GM19395 (cell line): Measurements from ENCODE around the gene TMEM74B.

Source experiments
- ATAC-seq: cut with Tn5 transposase; IDR thresholded peaks from one replicate; pipeline ENCODE4 v1.9.1; 2021; ENCODE audit warnings: mild to moderate bottlenecking, moderate library complexity; ENCODE audit not compliant: unreplicated experiment

Gene TMEM74B

DNA sequence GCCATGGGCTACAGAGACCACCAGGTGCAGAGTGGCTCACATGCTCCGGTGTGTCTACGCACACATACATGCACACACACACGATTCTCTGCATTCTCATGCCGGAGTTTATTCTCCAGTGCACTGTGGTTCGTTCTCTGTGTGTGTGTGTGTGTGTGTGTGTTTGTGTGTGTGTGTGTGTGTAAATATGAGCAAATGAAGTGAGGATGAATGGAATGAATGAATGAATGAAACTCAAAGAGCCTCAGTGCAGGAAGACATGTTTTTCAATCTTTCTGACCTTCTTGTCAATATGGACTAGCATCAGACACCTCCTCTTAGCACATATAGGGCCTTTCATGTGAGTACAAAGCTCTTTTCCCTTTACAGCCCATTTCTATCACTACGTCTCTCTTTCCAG, 1.6 kb downstream of the TMEM74B start:
- no peak for ATAC-seq

DNA sequence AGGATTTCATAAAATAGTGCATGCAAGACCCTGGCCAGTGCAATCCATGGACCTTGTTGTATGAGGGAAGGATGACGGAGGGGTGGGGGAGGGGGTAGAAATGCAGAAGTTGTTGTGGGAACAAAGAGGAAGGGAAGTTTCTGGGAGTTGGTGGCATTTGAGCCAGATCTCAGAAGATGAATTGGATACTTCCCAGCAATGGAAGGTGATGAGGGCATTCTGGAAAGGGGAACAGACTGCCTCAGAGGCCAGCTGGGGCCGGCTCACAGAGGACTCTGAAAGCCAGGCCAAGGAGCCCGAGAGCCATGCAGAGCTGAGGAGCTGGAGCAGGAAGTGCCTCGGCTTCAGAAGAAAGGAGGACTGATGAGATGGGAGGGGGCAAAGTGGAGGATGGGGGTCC, 2.7 kb downstream of the TMEM74B start:
- no peak for ATAC-seq

DNA sequence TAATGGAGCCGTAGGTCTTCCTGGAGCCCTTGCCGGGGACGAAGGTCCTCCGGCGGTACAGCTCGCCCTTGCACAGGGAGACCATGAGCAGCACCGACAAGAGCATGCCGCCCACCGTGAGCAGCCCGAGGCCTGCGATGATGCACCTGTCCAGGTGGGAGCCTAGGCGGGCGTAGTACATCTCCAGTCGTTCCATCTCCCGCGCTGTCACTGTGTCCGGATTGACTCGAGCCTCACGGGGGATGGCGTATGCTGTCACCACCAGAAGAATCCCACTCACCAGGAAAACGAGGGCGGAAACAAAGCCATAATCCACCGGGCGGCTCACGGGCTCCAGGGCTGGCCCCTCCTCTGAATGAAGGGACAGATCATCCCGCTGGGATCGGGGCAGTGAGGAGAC, 3.8 kb downstream of the TMEM74B start:
- ATAC-seq = no peak

DNA sequence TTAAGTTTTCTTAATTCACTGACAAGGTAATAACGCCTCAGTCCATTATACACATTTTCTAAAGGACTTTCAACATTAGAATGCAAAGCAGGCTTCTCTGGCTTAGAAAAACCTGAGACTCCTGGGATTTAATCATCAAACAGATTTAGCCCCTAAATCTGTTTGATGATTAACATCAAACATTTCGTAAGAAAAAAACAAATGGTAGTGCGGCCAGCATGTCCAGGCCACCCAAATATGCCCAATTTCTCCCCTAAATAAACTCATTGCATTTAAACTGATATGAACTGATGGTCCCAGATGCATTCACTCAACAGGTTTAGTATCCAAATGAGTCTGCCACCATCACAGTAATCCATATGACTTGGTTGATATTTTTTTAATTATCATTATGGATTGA, 6.2 kb downstream of the TMEM74B start:
- no peak for ATAC-seq

DNA sequence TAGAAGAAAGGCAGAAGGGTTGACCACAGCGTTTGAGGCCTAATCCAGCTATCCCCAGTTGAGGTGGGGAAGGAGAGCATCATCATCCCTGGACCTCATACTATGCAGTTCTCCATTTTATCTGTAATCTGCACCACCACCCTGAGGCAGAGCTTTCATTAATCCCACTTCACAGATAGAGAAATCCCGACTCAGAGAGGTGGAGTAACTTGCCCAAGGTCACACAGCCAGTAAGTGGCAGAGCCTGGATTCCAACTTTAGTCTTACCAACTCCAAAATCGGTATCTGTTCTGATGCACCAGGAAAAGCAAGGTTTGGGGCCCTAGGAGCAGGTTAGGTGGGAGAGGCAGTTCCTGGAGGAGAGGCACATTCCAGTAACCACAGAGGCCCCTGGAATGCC, 6.7 kb downstream of the TMEM74B start:
- ATAC-seq = no peak

DNA sequence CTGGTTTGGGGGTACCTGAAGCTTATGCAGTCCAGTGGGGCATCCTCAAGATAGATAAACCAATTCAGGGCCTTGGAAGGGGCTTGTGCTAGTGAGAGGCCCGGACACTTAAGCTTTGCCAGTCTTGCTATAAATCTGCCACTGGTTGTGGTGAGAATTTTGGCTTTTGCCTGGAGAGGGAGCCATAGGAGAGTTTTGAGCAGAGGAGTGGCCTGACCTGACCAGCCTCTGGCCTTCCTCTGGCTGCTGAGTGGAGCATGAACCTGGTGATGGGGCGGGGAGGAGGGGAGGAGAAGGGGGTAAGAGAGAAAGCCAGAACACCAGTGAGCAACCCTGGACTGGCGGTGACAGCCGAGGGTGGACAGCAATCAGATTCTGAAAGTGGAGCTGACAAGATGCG, 7.1 kb downstream of the TMEM74B start:
- no peak for ATAC-seq

DNA sequence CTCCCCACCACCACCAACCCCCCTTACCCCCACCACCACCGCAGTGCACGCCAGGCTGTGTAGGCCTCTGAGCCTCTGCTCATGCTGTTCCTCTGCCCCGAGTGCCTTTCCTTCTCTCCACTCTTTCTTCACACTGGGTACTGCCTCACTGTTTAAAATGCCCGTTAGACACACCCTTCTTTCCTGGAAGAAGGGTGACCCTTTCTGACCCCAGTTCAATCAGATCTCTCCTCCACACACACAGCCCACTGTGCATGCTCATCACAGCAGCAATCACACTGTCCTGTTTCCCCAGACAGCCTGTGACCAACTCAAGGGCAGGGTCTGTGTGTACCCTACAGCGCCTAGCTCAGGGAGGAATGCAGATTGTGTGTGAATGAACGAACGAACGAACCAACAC, 10.0 kb downstream of the TMEM74B start:
- ATAC-seq = no peak

DNA sequence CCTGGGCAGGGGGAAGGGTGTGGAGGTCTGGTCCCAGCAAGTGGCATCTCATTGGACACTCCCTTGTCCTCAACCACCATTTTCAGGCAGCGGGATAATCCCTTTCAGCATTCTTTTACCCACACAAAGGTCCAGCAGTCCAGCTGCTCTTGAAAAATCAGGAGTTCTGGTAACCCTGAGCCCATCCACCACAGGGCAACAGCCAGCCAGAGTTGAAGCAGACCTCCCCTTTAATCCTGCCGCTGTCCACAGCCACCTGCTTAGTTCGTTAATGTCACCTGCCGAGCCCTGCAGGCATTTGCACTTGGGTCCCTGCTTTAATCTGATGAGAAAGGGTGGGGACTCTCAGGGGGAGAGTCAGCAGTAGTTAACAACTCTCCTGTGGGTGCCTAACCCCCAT, 11.1 kb downstream of the TMEM74B start:
- no peak for ATAC-seq

DNA sequence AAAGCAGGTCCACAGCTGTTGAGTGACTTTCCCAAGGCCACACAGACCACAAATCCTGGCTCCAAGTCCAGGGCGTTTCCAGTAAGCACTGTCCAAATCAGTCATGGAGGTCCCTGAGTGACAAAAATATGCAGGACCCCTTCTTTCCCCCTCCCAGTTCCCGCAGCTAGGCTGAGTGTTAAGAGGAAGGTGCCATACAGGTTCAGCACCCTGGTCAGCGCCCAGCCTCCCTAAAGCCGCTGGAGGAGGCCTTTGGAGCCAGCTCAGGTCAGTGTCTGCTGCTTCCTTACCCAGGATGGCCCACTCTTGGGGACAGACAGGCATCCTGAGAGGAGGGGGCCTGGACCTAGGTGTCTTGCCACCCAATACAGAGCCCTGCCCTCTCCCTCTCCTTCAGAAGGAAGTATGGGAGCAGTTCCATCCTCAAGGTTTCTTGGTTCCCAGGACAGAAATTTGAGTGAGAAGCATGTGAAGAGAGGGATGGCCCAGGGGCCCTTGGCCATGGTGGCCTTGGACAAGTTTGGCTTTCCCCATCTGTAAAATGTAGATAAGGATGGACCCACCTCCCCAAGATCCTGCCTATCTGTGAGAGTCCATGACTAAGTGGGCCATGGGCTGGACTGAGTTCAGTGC, 13.2 kb downstream of the TMEM74B start:
- ATAC-seq = no peak

DNA sequence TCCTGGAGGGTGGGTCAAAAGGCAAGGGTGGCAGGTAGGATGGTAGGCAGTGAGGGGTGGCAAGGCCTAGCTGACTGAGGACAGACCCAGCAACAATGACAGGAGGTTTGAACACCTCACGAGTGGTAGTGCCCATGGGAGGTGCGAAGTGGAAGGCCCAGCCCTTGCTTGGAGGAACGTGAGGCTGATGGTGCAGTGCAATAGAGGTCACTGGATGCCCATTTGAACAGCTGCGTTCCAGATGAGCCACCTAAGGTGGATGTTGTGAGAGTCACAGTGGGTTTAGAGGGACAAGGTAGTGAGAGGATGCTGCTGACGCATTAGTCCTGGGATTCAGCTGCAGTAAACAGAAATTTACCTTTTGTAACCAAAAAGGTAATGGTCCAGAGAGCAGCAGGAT, 15.6 kb downstream of the TMEM74B start:
- ATAC-seq = no peak

DNA sequence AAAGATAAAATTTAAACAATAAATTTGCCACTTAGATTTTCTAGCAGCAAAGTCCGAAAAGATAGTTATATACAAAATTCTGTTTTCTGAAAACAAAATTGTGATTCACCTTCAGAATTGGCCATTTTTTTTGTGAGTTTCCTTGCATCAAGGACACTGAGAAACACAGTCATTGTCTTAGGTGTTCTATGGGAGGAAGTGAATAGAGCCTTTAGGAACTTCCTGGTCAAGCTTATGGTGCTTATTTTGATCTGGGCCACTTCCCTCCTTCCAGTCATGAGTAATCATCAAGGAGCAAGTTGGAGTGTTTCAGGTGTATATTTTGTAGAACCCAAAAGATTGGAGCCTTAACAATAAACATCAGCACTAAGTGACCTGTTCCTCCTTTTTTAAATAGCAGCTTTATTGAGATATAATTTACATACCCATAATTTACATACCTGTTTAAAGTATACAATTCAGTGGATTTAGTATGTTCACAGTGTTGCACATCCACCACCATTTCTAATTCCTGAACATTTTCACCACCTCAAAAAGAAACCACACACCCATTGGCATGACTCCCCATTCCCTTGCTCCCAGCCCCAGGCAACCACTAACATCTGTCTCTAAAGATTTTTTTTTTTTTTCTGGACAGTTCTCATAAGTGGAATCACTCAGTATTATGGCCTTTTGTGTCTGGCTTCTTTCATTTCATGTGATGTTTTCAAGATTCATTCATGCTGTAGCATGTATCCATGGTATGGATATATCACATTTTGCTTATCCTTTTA, 17.6 kb downstream of the TMEM74B start:
- ATAC-seq = no peak

DNA sequence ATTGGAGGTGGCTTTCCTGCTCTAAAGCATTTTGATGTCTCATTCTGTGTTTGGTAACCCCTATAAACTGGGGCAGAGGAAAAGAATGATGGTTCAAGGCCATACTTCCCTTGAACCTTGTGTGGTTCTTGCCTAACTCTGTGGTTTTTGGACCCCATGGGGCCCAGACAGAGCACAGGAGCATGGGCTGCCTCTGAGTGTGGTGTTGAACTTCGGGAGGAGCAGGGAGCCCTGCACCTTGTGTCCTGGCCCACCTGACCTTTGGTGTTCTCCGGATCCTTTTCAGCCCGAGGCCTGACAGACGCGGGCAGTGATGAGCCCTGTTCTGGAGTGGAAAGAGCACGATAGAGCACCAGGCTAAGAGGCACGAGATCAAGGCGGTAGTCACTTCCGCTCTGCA, 18.8 kb downstream of the TMEM74B start:
- no peak for ATAC-seq

DNA sequence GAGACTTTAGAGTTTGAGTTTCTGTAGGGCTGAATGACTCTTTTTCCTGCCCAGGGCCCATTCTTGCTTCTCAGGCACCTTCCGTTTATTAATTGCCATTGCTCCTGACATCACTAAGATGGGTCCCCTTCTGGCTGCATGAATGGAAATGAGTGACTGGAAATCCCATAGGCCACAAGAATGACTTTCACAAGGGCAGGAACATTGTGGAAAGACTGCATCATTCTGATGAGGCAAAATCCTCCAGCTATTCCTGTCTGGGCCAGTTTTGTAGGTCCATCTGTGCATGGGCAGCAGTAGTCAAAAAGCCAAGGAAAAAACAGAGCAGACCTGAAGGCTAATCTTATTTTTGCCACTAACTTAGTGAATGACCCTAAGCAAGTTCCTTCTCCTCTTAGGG, 19.3 kb downstream of the TMEM74B start:
- no peak for ATAC-seq

DNA sequence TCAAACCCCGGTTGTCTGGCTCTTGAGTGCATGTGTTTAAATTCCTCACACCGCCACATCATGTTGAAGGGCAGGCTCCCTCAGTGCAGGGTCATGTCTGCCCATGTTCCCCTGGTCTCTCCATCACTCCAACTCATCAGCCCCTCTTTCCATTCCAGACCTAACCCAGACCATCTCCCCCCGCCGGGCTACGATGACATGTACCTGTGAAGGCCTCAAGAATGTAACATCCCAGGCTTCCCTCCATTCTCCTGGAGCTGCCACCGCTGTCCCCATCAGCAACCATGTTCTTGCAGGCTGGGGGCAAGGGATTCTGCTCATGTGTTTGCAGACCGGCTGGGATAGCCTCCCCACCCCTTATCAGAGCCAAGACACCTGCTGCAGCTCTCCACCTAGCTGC, 19.9 kb downstream of the TMEM74B start:
- ATAC-seq = no peak

DNA sequence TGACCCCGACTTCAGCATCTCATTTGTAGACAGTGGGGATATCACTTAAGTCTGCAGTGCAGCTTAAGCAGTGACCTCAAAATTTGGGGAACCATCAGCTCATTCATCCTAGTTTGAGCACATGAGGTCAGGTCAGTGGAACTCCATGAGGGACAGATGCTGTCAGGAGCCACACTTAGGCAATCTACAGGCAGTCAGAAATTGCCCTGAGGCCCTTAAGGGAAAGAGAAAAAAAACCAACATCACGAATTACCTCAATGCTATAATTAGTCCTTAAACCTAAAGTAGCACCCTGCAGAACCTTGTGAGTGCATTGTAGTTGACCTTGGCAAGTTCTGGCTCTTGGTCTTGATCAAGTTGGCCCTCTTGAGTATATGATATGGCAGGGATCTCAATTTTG, 21.1 kb downstream of the TMEM74B start:
- ATAC-seq = no peak

DNA sequence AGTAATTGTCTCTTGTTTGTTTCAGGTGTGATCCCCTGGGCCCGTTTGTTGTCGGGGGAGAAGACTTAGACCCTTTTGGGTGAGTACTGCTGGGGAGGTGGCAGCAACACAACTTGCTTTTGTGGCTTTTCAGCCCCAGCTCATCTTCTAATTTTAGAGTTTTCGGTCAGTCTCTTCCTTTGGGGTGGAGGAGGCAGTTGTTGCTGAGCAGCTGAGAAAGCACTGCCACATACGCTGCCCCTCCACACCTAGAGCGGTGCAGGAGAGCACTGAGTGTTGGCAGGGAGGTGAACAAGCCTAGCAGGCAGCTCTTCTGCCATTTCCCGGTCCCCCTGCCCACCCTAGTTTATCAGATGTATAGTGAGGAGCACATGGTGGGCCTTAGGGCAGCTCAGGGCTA, 21.7 kb downstream of the TMEM74B start:
- ATAC-seq = no peak

DNA sequence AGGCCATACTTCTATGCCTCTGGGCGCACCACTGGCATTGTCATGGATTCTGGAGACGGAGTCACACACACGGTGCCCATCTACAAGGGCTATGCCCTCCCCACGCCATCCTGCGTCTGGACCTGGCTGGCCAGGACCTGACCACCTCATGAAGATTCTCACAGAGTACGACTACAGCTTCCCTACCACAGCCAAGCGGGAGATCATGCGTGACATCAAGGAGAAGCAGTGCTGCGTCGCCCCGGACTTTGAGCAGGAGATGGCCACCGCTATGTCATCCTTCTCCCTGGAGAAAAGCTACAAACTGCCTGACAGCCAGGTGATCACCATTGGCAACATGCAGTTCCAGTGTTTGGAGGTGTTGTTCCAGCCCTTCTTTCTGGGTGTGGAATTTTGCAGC, 23.8 kb downstream of the TMEM74B start:
- ATAC-seq = no peak

DNA sequence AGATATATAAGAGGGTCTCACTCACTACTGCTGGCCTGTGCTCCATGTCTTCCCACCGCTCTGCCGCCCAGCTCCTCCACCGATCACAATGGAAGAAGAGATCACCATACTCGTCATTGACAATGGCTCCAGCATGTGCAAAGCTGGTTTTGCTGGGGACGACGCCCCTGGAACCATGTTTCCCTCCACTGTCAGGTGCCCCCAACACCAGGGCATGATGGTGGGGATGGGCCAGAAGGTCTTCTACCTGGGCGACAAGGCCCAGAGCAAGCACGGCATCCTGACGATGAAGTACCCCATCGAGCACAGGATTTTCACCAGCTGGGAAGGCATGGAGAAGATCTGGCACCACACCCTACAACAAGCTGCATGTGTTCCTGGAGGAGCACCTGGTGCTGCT, 24.3 kb downstream of the TMEM74B start:
- ATAC-seq = no peak

DNA sequence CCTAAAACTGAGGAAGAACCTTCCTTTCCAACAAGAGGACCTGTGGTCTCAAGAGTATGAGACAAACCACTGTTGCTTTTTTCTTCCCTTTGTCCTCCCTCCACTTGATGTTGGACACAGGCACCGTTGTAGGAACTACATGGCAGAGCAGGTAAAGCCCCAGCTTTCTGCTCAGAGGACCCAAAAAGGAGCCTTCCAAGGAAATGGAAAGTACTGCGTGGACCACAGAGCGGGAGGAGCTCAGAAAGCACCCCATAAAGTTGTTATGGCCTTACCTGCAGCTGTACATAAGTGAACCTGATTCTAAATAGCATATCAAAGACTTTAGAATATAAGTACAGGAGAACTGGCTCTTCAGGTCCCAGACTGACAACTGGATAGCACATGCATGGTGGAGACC, 29.4 kb downstream of the TMEM74B start:
- ATAC-seq = no peak

DNA sequence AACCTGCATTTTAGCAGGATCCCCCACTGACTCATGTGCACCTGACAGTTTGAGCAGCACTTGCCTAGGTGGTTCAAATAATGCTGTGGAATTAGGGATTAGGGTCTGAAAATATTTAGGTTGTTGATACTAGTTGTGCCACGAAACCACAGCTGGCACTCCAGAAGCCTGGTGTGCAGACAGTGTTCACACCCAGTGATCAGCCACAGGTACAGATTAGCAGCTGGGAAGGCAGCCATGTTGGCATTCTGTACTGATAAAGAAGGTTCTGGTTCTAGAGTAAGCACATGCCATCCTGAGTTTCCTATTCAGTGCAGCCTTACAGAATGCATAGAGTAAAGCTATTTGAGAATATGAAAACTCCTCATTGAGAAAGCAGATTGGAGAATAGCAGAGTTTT, 30.1 kb downstream of the TMEM74B start:
- ATAC-seq = no peak

DNA sequence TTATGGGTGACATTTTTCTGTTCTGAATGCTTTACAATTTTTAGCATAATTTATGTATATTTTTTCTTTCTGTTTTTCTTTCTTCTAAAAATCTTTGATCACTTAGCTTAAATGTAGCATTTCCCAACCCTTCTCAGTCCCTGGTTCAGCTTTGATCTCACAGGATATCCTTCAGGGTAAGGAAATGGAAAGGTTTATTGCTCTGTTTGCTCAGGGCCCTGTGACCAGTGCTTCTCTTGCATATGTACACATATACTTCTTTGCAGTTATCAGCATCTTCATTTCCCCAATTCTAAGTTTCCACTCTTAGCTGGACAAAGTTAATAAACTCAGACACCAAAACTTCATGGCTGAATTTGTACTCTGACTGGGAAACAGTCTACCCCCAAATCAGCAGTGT, 30.6 kb downstream of the TMEM74B start:
- no peak for ATAC-seq

DNA sequence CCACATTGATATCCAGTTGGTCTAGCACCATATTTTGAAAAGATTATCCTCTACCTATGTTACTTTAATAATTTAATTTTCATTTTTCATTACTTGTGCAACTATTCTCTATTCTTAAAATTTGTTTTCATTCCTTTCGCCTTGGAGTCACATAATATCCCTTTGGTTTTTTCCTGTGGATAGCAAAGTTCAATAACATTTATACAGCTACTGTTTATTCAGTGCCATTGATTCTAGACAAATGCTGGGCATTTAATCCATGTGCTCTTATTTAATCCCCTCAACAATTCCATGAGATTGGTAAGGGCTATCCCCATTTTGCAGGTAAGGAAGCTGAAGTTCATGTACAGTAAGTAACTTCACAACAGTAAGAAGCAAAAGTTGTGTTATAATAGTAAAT, 33.8 kb downstream of the TMEM74B start:
- ATAC-seq = no peak

DNA sequence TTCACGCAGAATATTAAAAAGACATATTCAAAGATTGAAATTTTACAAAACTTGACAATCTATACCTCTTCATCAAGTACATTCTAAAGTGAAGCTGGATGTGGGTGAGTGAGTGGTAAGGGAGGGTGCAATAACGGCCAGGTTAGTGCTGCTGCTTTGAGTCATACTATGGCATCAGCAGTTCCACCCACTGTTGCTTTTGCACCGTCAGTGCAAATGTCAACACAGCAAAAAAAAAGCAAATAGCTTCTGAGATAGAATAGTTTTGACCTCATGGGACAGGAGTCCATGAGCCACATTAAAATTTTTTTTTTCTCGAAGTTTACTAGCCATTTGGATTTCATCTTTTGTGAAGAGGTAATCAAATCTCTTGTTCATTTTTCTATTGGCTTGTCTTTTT, 34.6 kb downstream of the TMEM74B start:
- no peak for ATAC-seq
